Renal cortex interstitium (tissue), 15 donors: Measurements from ENCODE around the gene CLDN11. TPM values are rescaled to one million over a fixed set of nuclear protein-coding genes. Genes with fewer than 3 reads are reported as not detected.

Experiments
- DNase-seq, 11 donors: peaks; one replicate each; pipeline ENCODE4 v3.0.0-alpha.2; 2013; ENCODE audit warnings: low read depth in 9 of 11, low spot score in 4 of 11; ENCODE audit errors: extremely low read depth in 1 of 11
- long read RNA-seq, 16 experiments: transcript quantifications; one replicate each; lab custom pipeline, GENCODE V29; 2026
- polyA plus RNA-seq, 3 donors: library from polyadenylated mRNA; unstranded; fragments of 120-200 nt; gene quantifications; one replicate each; pipeline ENCODE4 v1.2.1, GENCODE V29; 2013; ENCODE audit not compliant: insufficient read length in 3 of 3

CLDN11 gene
- 100 to 1,000 TPM; 198 to 241 (median 225) TPM for polyA plus RNA-seq
- long read RNA-seq, donor 1, transcript CLDN11-201 (3 exons, 2,169 nt): major isoform, 44 of 54 reads
- long read RNA-seq, donor 1, partial matches to known transcripts: 7 of 54 reads
- long read RNA-seq, donor 1, other reads (novel, unspliced or antisense): 0 of 54 reads
- long read RNA-seq, donor 2, transcript CLDN11-201 (3 exons, 2,169 nt): major isoform, 35 of 42 reads
- long read RNA-seq, donor 2, transcript CLDN11-204 (2 exons, 998 nt): minor isoform, 5 of 42 reads
- long read RNA-seq, donor 2, partial matches to known transcripts: 0 of 42 reads
- long read RNA-seq, donor 2, other reads (novel, unspliced or antisense): 0 of 42 reads
- long read RNA-seq, donor 3, transcript CLDN11-204 (2 exons, 998 nt): minor isoform, 8 of 129 reads
- long read RNA-seq, donor 3, transcript CLDN11-201 (3 exons, 2,169 nt): major isoform, 87 of 129 reads
- long read RNA-seq, donor 3, partial matches to known transcripts: 31 of 129 reads
- long read RNA-seq, donor 3, other reads (novel, unspliced or antisense): 0 of 129 reads
- long read RNA-seq, donor 4, transcript CLDN11-201 (3 exons, 2,169 nt): major isoform, 24 of 30 reads
- long read RNA-seq, donor 4, partial matches to known transcripts: 0 of 30 reads
- long read RNA-seq, donor 4, other reads (novel, unspliced or antisense): 0 of 30 reads
- long read RNA-seq, donor 5: 0 reads
- long read RNA-seq, donor 6, transcript CLDN11-204 (2 exons, 998 nt): minor isoform, 7 of 79 reads
- long read RNA-seq, donor 6, transcript CLDN11-201 (3 exons, 2,169 nt): major isoform, 51 of 79 reads
- long read RNA-seq, donor 6, partial matches to known transcripts: 18 of 79 reads
- long read RNA-seq, donor 6, other reads (novel, unspliced or antisense): 0 of 79 reads
- long read RNA-seq, donor 7, transcript CLDN11-201 (3 exons, 2,169 nt): major isoform, 47 of 57 reads
- long read RNA-seq, donor 7, partial matches to known transcripts: 6 of 57 reads
- long read RNA-seq, donor 7, other reads (novel, unspliced or antisense): 0 of 57 reads
- long read RNA-seq, donor 8, transcript CLDN11-201 (3 exons, 2,169 nt): major isoform, 69 of 108 reads
- long read RNA-seq, donor 8, transcript CLDN11-204 (2 exons, 998 nt): minor isoform, 8 of 108 reads
- long read RNA-seq, donor 8, partial matches to known transcripts: 28 of 108 reads
- long read RNA-seq, donor 8, other reads (novel, unspliced or antisense): 0 of 108 reads
- long read RNA-seq, donor 9, transcript CLDN11-201 (3 exons, 2,169 nt): major isoform, 54 of 62 reads
- long read RNA-seq, donor 9, partial matches to known transcripts: 0 of 62 reads
- long read RNA-seq, donor 9, other reads (novel, unspliced or antisense): 0 of 62 reads
- long read RNA-seq, donor 10, transcript CLDN11-201 (3 exons, 2,169 nt): major isoform, 55 of 69 reads
- long read RNA-seq, donor 10, transcript CLDN11-204 (2 exons, 998 nt): minor isoform, 5 of 69 reads
- long read RNA-seq, donor 10, partial matches to known transcripts: 8 of 69 reads
- long read RNA-seq, donor 10, other reads (novel, unspliced or antisense): 0 of 69 reads
- long read RNA-seq, donor 11, transcript CLDN11-201 (3 exons, 2,169 nt): major isoform, 21 of 23 reads
- long read RNA-seq, donor 11, partial matches to known transcripts: 0 of 23 reads
- long read RNA-seq, donor 11, other reads (novel, unspliced or antisense): 0 of 23 reads
- long read RNA-seq, donor 12, transcript CLDN11-201 (3 exons, 2,169 nt): major isoform, 21 of 190 reads
- long read RNA-seq, donor 12, partial matches to known transcripts: 168 of 190 reads
- long read RNA-seq, donor 12, other reads (novel, unspliced or antisense): 0 of 190 reads
- long read RNA-seq, donor 13, transcript CLDN11-201 (3 exons, 2,169 nt): major isoform, 64 of 511 reads
- long read RNA-seq, donor 13, transcript CLDN11-206 (3 exons, 1,854 nt): minor isoform, 5 of 511 reads
- long read RNA-seq, donor 13, transcript CLDN11-204 (2 exons, 998 nt): minor isoform, 18 of 511 reads
- long read RNA-seq, donor 13, partial matches to known transcripts: 424 of 511 reads
- long read RNA-seq, donor 13, other reads (novel, unspliced or antisense): 0 of 511 reads
- long read RNA-seq, donor 14, transcript CLDN11-201 (3 exons, 2,169 nt): major isoform, 61 of 67 reads
- long read RNA-seq, donor 14, partial matches to known transcripts: 0 of 67 reads
- long read RNA-seq, donor 14, other reads (novel, unspliced or antisense): 0 of 67 reads
- long read RNA-seq, donor 15, transcript CLDN11-201 (3 exons, 2,169 nt): major isoform, 40 of 42 reads
- long read RNA-seq, donor 15, partial matches to known transcripts: 0 of 42 reads
- long read RNA-seq, donor 15, other reads (novel, unspliced or antisense): 0 of 42 reads
- long read RNA-seq, donor 16, transcript CLDN11-204 (2 exons, 998 nt): minor isoform, 6 of 959 reads
- long read RNA-seq, donor 16, transcript CLDN11-201 (3 exons, 2,169 nt): major isoform, 64 of 959 reads
- long read RNA-seq, donor 16, partial matches to known transcripts: 884 of 959 reads
- long read RNA-seq, donor 16, other reads (novel, unspliced or antisense): 0 of 959 reads

DNA sequence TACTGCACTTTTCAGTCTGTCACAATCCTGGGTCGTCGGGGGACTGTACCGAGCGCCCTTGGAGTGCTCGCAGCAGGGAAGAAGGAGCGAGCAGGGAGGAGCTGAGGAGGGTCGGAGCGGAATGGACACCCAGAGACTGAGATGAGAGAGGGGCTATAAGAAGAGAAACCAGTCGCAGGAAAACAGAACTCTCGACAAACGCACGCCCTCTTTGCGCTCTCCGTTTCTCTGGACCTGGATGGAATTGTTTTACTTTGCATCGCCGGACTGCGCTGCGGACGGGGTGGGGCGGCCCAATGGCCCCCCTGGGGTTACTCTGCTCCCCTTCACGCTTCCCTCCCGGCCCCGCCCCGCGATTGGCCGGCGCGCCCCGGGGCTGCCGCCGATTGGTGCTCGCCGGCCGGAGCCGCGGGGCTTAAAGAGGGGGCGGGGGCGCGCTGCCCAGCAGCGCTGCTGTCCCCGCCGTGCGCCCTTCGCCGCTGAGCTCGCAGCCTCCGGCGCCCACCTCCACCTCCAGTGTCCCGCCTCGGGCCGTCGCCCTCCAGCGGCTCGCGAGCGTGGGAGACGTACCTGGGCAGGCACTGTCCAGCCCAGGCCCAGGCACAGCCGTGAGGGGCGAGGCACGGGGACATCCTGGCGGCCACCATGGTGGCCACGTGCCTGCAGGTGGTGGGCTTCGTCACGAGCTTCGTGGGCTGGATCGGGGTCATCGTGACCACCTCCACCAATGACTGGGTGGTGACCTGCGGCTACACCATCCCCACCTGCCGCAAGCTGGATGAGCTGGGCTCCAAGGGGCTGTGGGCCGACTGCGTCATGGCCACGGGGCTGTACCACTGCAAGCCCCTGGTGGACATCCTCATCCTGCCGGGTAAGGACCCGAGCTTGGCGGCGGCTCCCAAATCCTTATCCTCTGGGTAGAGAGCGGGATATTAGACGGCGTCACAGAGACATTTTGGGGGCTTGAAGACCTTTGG lies at the start of gene CLDN11:
Gene CLDN11, plus strand, starts transcription at position 447 of the 977 bp plus-strand sequence. Its CDS starts 199 bp downstream, at position 646.
- peak in 6 of 11 donors; percentile 56 to 71 (median 61) for DNase-seq

DNA sequence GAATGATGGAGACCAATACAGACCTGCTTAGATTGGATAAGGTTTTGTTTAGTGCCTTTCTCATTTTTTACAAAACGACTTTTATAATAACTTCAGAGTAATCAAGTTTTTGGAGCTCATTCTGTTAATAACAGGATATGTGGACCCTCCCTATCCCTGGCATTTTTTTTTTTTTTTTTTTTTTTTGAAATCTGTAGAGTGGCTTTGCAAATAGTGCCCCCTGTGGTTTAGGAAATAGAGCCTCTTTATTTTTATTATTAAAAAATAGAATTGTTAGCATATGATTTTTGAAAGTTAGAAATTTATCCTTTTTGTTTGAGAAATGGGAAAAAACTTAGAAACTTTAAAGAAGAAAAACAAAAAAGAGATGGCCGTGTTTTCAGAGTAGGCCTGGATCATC lies 49.7 kb upstream of the CLDN11 start:
- no peak for DNase-seq

DNA sequence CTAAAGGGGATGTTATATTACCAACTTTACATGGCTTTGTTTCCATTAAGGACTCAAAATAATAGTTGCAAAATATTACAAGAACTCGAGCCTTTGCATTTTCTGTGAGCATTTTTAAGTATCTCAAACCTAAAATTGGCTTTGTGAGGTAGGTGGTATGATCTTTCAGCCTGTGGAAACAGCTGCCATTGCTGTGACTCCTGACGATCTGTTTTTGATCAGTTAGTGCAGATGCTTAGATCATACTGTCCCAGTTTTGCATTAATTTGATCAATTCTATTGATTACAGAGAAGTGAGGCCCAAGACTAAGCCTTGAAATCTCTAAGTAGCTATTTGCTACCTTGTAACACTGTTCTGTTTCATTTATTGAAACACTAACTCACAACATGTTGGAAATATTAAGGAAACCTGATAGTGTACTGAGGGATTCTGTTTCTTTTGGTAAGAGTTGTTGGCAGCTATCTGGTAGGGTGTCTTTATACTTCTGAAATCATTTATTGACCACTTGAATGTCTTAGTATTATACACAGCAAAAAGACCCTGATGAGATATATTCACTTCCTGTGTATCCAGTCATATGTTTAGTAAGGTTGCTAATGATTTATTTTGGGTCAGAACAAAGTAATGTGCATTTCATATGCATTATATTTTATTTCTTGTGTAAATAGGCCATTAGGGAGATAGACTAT lies 46.3 kb upstream of the CLDN11 start:
- no peak for DNase-seq

DNA sequence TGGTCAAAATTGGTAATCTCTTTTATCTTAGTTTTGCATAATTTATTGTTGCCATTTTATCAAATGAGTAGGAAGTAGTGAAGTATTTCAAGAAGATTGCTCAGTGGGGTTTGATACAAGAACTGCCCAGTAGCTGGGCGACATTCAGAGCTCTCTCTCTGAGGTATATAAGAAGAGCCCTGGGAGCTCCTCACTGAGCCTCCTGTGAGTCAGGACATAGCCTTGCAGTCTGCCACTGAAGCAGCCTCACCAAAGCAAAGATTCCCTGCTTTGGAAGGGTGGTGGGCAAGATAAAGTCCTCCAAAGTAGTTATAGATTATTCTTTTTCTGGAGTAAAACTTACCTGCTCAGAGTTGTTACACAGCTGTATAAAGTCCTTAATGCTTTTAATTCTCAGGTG lies 35.1 kb upstream of the CLDN11 start:
- DNase-seq: no peak

DNA sequence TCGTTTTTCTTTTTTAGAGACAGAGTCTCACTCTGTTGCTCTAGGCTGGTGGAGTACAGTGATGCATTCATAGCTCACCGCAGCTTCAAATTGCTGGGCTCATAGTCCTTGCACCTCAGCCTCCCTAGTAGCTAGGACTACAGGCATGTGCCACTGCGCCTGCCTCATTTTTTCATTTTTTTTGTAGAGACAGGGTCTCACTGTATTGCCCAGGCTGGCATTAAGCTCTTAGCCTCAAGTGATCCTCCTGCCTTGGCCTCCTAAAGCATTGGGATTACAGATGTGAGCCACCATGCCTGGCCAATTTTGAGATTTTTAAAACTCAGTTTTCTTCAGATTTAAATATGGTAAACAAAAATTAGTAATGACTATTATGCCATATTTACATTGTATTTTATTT lies 32.2 kb upstream of the CLDN11 start:
- no peak for DNase-seq

DNA sequence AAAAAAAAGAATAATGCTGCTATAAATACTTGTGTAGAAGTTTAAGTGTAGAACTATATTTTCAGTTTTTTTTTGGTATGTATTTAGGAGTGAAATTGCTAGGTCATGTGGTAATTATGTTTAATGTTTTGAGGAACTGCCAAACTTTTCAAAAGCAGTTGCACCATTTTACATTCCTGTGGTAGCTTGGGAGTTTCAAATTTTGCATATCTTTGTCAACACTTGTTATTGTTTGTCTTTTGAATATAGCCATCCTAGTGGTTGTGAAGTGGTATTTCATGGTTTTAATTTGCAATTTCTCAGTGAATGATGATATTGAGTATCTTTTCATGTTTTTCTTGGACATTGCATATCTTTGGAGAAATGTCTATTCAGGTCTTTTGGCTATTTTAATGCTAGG lies 30.7 kb upstream of the CLDN11 start:
- DNase-seq: no peak

DNA sequence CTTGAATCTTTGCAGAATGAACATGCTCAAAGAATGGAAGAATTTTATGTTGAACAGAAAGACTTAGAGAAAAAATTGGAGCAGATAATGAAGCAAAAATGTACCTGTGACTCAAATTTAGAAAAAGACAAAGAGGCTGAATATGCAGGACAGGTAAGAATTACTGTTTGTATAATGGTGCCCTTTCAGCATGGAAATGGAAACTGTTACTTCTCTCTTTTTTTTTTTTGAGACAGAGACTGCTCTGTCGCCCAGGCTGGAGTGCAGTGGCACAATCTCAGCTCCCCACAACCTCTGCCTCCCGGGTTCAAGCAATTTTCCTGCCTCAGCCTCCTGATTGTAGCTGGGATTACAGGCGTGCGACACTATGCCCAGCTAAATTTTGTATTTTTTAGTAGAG lies 27.6 kb upstream of the CLDN11 start:
- DNase-seq: no peak

DNA sequence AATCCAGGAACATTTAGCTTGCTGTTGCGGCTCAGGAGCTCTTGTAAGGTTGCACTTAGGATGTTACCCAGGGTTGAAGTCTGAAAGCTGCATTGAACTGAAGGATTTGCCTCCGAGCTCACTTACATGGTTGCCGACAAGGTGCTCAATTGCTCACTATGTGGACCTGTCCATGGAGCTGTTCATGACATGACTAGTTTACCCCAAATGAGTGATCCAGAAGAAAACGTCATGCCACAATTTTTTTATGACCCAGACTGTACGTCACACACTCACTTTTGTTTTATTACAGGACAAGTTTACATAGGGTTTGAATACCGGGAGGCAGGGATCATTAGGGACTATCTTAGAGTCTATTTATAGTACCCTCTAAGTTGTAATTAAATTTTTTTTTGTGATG lies 21.0 kb upstream of the CLDN11 start:
- DNase-seq: no peak

DNA sequence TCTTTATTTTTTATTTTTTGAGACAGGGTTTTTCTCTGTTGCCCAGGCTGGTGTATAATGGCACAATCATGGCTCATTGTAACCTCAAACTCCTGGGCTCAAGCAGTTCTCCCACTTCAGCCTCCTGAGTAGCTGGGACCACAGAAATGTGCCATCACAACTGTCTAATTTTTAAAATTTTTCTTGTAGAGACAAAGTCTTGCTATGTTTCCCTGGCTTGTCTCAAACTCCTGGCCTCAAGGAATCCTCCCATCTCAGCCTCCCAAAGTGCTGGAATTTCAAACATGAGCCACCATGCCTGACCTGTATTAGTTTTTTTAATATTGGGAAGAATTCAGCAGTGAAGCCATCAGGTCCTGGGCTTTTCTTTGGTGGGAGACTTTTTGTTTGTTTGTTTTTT lies 13.6 kb upstream of the CLDN11 start:
- no peak for DNase-seq

DNA sequence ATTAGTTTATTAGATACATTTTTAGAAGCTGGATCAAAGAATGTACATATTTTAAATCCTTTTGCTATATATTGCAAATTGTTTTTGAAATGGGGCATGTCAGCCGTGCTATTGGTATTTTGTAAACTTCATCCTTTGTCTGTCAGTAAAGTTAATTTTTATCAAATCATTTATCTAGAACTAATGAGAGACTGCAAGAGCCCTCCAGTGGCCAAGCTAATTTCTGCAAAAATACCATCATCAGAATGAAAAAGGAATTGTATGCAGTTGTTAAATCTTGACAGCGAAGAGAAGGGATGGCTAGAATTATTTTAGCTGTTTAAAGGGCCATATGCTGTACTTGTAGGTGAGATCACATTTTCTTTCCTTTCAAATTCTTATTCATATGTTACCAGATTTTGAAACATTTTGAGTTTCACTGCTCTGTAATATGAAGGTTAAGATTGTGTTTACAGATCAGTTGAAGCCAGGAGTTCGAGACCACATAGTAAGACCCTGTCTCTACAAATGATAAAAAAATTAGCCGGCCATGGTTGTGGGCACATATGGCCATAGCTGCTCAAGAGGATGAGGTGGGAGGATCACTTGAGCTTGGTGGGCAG lies 8.1 kb upstream of the CLDN11 start:
- peak in 1 of 11 donors; percentile 49 for DNase-seq

DNA sequence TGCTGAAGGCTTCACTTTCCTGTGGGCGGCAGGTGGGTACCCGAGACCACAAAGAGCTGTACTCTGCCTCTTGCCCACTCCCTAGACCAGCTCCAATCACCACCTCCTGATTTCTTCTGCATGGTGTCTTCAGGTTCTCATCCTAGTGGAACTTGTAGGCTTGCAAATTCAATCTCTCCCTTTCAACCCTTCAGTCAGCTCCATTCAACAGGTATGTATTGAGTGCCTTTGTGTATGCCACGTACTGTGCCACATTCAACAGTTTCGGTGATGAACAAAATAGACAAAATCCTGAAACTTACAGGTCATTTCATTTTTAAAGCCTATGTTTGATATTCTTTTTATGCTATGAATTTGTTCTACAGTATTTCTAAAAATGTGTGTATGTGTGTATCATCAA lies 5.4 kb upstream of the CLDN11 start:
- no peak for DNase-seq

DNA sequence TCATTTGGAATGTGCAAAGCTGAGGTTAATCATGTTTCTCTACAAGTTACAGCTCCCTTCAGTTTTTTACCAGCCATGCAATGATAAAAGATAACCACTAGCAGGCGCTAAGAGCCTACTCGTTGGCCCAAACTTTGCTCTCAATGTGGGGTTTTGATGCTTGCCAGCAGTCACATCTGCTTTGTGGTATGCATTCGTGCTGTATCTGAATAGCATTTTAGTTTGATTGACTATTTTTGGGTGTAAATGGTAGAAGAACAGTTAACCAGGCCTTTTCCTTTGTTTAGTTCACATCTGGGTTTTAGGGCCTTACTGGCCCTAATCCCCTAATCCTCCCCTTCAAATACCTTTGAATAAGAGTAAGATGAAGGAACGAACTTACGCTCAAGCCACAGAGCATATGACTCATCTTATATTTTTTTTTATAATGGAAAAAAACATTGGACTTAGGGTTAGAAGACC lies 4.4 kb upstream of the CLDN11 start:
- peak in 9 of 11 donors; percentile 55 to 81 (median 72) for DNase-seq

DNA sequence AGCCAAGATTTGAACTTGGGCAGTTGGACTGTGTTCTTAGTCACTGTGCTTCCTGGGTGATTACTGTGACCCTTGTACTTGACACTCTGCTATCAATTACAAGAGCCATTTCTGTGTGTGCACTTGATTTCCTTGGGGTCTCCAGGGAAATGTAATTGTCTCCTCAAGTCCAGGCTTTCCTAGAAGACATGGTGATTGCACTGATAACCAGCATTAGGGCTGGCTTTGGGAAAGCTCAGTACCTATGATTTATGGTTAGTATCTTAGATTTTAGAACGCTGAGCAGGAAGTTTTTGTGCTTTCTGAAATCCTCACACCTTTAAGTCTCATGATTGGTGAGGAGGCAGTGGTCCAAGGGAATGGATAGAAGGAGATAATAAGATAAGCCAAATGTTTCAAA lies 1.6 kb upstream of the CLDN11 start:
- no peak for DNase-seq

DNA sequence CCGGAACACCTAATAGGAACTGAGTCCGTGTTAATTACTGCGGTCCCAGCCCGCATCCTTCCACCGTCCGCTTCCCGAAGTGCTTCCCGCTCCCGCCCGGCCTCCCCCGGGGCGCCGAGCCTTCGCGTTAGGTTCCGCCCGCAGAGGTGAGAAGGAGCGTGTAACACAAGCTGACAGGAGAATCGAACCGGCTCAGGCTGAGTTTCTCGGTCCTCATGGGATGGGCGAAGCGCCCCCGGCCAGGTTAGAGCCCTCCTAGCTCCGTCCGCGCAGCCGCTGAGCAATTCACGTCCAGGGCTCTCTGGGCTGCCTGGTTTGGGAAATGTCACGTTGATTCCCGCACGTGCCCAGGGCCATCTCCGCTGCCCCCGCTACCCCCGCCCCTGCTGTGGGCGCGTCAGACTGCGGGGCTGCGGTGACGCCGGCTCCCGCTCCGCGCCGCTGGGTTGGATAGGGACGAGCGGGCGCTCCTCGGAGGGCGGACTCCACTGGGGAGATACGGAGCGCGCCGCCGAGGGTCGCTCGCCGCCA lies 954 bp downstream of the CLDN11 start:
- no peak for DNase-seq
